Retinal pigment epithelial cell (primary cell): Measurements from ENCODE around the gene AKAP13.

Experiments used
- DNase-seq: peaks from one replicate; pipeline ENCODE4 v3.0.0-alpha.2; 2010; ENCODE audit warnings: low read depth
- H3K4me3 ChIP-seq: 2 replicates; pipeline ENCODE4 v1.5.1; 2011; ENCODE audit warnings: mild to moderate bottlenecking, low read length, control low read depth, moderate library complexity
- CTCF ChIP-seq: conservative IDR thresholded peaks from 2 replicates; pipeline ENCODE4 v1.5.1; 2011; ENCODE audit warnings: low read depth, low read length, control low read depth, inconsistent platforms

The AKAP13 gene

DNA sequence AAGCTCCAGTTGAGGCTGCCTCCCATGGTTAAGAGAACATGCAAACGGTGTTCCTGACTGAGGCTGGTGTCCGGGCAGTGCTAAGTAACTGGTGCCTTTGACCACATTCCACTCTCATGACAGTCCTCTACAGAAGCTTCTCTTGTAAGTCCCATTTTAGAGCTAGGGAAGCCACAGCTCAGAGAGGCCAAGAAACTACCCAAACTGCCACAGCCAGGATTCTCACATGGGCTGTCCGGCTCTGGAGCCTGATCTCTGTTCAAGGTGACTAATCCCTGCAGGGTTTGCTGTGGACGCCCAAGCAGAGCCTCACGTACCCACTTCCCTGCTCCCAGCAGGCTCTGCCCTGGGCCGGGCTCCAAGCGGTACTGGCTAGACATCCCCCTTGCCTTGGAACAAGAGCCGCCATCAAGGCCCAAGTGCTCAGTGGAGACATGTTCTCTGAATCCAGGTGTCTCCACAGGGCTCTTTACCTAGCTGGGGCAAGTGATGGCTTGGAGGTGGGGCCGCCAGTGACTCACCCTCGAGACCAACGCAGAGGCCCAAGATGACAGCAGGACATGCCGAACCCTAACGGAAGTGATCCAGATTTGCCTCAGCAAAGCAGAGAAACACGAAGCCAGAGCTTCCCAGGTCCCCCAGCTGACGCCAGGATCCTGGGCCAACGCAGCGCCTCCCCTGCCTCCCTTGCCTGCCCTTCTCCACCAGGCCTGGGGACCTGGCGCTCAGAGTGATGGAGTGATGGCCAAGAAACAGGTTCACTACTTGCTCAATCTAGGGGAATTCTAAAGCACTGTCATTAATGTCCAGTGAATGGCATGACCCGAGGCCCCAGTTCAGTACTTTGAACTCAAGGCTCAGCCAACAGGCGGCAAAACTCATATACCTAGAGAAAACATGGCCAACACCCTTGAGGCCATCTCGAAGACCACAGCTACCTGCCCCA is 390.0 kb downstream of the AKAP13 start:
- H3K4me3 ChIP-seq = no peak overlapping the region
- TF ChIP-seq CTCF = no peak
- no peak for DNase-seq

DNA sequence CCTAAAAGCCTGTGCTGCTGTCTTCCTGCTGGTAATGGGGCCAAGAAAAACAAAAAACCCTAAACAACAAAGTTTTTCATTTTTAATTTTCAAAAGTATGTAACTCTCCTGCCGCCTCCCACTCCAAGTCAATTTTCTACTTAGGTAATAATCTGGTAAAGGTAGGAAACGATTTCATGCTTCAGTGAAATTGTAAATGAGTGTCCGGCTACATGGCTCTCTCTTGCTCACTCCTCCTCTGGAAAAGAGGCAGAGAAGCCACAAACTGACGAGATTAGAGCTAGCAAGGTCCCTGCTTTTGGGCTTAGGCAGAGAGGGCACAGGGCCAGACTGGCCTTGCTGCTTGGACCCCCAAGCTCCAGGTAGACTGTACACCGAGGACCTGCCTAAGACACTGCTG is 390.9 kb downstream of the AKAP13 start:
- H3K4me3 ChIP-seq = no peak overlapping the region
- no peak for DNase-seq
- no peak for TF ChIP-seq CTCF

- H3K4me3 ChIP-seq = no peak overlapping the region
- TF ChIP-seq CTCF = no peak
- no peak for DNase-seq
Measured at GRCh38 chr15:85771781-85772445, 391.5 kb downstream of the AKAP13 start.

DNA sequence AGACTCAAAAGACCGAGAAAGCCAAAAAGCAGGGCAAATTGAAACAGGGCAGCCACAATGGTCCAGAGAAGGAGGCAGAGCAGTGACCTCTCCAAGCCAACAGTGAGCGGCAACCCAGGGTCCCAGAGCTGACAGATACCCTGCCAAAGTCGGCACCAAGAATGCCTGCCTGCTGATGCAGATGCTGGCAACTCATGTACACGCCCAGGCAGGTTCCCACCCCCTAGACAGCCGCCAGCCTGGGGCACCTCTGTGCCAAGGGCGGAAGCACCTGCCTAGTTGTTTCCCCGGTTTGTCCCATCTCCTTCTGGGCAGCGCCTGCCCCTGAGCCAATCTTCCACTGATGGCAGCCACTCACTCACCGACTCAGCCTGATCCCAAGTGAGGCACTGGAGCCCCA is 392.3 kb downstream of the AKAP13 start:
- no peak overlapping the region for H3K4me3 ChIP-seq
- no peak for DNase-seq
- TF ChIP-seq CTCF = no peak

DNA sequence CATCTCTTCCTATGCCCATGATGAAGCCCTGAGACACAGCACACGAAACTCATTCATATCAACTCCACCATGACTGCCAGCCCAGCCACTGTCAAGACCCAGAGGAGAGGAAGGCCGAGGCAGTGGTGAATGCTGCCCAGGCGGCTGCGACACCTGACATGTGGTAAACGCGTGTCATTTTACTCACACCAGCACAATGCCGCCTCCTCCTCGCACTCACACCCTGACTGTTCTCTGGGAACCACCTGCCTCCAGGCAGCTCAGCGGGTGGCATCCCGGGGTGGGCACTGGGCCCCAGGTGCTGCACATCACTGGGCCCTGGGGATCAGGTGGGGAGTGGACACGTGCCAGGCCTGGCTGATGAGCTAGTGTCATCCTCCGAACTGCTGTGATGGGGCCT is 392.8 kb downstream of the AKAP13 start:
- no peak for TF ChIP-seq CTCF
- DNase-seq = no peak
- H3K4me3 ChIP-seq = no peak overlapping the region

DNA sequence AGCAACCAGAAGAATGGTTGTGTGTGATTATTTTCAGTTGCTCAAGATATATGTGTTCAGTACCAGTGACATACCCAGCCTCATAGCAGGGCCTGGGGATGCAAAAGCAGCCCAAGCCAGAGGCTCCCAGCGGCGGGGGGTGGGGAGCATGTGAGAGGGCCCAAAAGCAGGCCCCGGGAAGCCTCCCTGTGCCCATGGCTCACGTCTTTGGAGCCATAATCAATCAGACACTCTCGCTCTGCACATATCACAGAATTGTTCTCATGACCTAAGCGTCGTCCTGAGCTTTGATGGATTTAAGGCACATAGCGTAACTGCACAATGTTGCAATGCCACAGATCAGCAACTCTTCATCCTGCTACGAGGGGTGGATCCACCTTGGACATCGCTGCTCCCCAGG is 393.6 kb downstream of the AKAP13 start:
- DNase-seq = no peak
- H3K4me3 ChIP-seq = no peak overlapping the region
- TF ChIP-seq CTCF = no peak
